ENCODE results near the gene C16orf54. TPM values are rescaled to one million over a fixed set of nuclear protein-coding genes. Genes with fewer than 3 reads are reported as not detected.
A peak's percentile ranks its signal among the peaks of the same experiment; 100 is the strongest.

C16orf54 gene, protein sequence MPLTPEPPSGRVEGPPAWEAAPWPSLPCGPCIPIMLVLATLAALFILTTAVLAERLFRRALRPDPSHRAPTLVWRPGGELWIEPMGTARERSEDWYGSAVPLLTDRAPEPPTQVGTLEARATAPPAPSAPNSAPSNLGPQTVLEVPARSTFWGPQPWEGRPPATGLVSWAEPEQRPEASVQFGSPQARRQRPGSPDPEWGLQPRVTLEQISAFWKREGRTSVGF
- total RNA-seq (2012; rRNA removed) (not detected in 2 replicates), polyA plus RNA-seq (2012; rRNA removed) (not detected in 2 replicates), Bru-seq, nascent RNA (not detected), BruChase-seq, experiment 1, labeled RNA remaining after a 6-hour chase (percentile 13 among the genes with signal in this experiment), BruChase-seq, experiment 2, labeled RNA remaining after a 2-hour chase (not detected)
- polyA plus RNA-seq (2012; cell fraction: cytosol; rRNA removed), result not detected in 2 replicates
- not detected in 2 replicates for polyA plus RNA-seq (2012; cell fraction: nucleus; rRNA removed; ENCODE audit: low replicate concordance)
- long read RNA-seq, partial matches to known transcripts, result 0 of 1 reads
- long read RNA-seq, other reads (novel, unspliced or antisense), result 1 of 1 reads

DNA sequence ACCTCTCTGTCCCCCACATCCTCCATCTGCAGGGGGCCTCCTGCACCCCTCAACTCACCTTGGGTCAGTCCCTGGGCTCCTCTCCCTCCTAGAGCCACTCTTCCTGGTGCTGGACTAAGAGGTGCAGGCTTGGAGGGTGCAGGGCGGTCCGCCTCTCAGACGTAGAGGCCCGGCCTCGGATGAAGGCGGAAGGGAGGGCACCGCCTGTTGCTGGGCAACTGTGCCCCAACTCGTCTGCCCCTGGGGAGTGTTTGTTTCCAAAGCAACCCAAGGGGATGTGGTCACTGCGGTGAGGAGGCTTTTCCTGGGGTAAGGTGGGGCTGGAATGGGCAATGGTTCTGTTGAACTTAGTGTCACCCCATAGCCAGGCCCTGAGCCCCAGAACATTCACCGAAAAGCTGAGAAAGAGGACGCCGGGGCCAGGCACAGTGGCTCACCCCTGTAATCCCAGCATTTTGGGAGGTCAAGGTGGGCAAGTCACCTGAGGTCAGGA is at the start of gene C16orf54:
Gene C16orf54, minus strand, starts transcription at position 138 of the 493 bp plus-strand sequence. CDS start 1,039 bp downstream, outside the sequence.
- no peak within 1 kb of the TSS for H3K9ac ChIP-seq (ENCODE audit: low read depth, low read length)
- CTCF ChIA-PET, result no interaction called here
- intact Hi-C loops (cut with micrococcal nuclease) (no loop called here), in situ Hi-C loops (cut with MboI; ENCODE audit: low sequenced_read_pairs) (no loop called here), dilution Hi-C loops (cut with HindIII; ENCODE audit: low sequenced_read_pairs, unreplicated experiment) (no loop called here)
- H3K4me2 ChIP-seq (ENCODE audit: low read depth, low read length), result no peak within 1 kb of the TSS
- H3K79me1 ChIP-seq (ENCODE audit: low read depth in 1 of 2, low read length in 2 of 2), result no peaks in the 10 kb centered on the region
- POLR2A ChIA-PET (ENCODE audit: unreplicated experiment), result no interaction called here
- no peak within 1 kb of the TSS for H2BK120ac ChIP-seq (ENCODE audit: low read depth, low read length)
- no peaks in the 10 kb centered on the region for H3K4me1 ChIP-seq (ENCODE audit: control insufficient read depth, insufficient read depth, low read length)
- H2BK5ac ChIP-seq (ENCODE audit: low read depth, low read length, poor library complexity, severe bottlenecking), result no peak within 1 kb of the TSS
- H3K4me3 ChIP-seq (ENCODE audit: insufficient read depth, low read depth, low read length), result no peak within 1 kb of the TSS
- H3K27ac ChIP-seq (ENCODE audit: insufficient read depth, low read length), result no peak within 1 kb of the TSS
- no peak within 1 kb of the TSS for H2AK9ac ChIP-seq (replicated peaks; ENCODE audit: low read depth, low read length, poor library complexity)
- H2BK15ac ChIP-seq (ENCODE audit: low read depth, low read length), result no peak within 1 kb of the TSS
- H3K27me3 ChIP-seq (ENCODE audit: control insufficient read depth, insufficient read depth, low read length), result peaks cover 21% of the 10 kb centered on the region
- H2AK5ac ChIP-seq (ENCODE audit: low read depth, low read length), result no peak within 1 kb of the TSS
- H2BK20ac ChIP-seq (ENCODE audit: low read depth, low read length), result no peak within 1 kb of the TSS
- no peak within 1 kb of the TSS for H3K18ac ChIP-seq (ENCODE audit: low read depth, low read length)
- no peaks in the 10 kb centered on the region for H3K36me3 ChIP-seq (ENCODE audit: control insufficient read depth, insufficient read depth, low read length)
- BruUV-seq (replicated peaks), result no TSS peak
- no peak within 1 kb of the TSS for H3K4ac ChIP-seq (ENCODE audit: low read depth, low read length)
- no peak within 1 kb of the TSS for H3K23ac ChIP-seq (ENCODE audit: low read depth, low read length)
- no peaks in the 10 kb centered on the region for H4K20me1 ChIP-seq (ENCODE audit: insufficient read depth, low read length)
- H3K56ac ChIP-seq (ENCODE audit: extremely low read depth, insufficient read depth, low read length), result no peak within 1 kb of the TSS
- H3K9me3 ChIP-seq (ENCODE audit: control insufficient read depth, insufficient read depth, low read length), result no peaks in the 10 kb centered on the region
- DNase-seq, result no peak
- H2AFZ ChIP-seq (replicated peaks; ENCODE audit: low read length, poor library complexity), result no peak within 1 kb of the TSS
- H3K14ac ChIP-seq (replicated peaks; ENCODE audit: low read depth, low read length), result no peak within 1 kb of the TSS
- no peaks in the 10 kb centered on the region for H3K9me1 ChIP-seq (ENCODE audit: insufficient read depth, low read length)
- whole genome bisulfite sequencing, 2 experiments (ENCODE audit: extremely low coverage in 2 of 2, insufficient read length in 1 of 2), result 100% methylated on average over 1 of the region's 12 CpGs; no CpG with 5 or more reads in 1 of the 2 experiments
- ATAC-seq (ENCODE audit: low read depth), result no peak
- H4K8ac ChIP-seq (ENCODE audit: low read depth in 2 of 2, low read length in 2 of 2), result no peak within 1 kb of the TSS
- no peak within 1 kb of the TSS for H4K5ac ChIP-seq (ENCODE audit: low read depth, low read length)
- H4K91ac ChIP-seq (ENCODE audit: insufficient read depth, low read depth, low read length), result no peak within 1 kb of the TSS
- TF ChIP-seq RCOR1 (IDR thresholded peaks at IDR 0.05; ENCODE audit: insufficient replicate concordance, low read length), result no peak
- TF ChIP-seq, protein P1, sequence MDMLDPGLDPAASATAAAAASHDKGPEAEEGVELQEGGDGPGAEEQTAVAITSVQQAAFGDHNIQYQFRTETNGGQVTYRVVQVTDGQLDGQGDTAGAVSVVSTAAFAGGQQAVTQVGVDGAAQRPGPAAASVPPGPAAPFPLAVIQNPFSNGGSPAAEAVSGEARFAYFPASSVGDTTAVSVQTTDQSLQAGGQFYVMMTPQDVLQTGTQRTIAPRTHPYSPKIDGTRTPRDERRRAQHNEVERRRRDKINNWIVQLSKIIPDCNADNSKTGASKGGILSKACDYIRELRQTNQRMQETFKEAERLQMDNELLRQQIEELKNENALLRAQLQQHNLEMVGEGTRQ (IDR thresholded peaks at IDR 0.05; ENCODE audit: low read depth, low read length), result no peak
- TF ChIP-seq MAFK (IDR thresholded peaks at IDR 0.05; ENCODE audit: low read depth, low read length), result no peak
- TF ChIP-seq, protein P2, sequence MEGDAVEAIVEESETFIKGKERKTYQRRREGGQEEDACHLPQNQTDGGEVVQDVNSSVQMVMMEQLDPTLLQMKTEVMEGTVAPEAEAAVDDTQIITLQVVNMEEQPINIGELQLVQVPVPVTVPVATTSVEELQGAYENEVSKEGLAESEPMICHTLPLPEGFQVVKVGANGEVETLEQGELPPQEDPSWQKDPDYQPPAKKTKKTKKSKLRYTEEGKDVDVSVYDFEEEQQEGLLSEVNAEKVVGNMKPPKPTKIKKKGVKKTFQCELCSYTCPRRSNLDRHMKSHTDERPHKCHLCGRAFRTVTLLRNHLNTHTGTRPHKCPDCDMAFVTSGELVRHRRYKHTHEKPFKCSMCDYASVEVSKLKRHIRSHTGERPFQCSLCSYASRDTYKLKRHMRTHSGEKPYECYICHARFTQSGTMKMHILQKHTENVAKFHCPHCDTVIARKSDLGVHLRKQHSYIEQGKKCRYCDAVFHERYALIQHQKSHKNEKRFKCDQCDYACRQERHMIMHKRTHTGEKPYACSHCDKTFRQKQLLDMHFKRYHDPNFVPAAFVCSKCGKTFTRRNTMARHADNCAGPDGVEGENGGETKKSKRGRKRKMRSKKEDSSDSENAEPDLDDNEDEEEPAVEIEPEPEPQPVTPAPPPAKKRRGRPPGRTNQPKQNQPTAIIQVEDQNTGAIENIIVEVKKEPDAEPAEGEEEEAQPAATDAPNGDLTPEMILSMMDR (conservative IDR thresholded peaks at IDR 0.05; ENCODE audit: low read depth, low read length), result no peak
- no peak for TF ChIP-seq MXI1 (IDR thresholded peaks at IDR 0.05; ENCODE audit: borderline replicate concordance, low read depth, low read length)
- TF ChIP-seq CHD1 (IDR thresholded peaks at IDR 0.05; ENCODE audit: low read depth, low read length), result no peak
- TF ChIP-seq RFX5 (IDR thresholded peaks at IDR 0.05; ENCODE audit: low read depth, low read length), result no peak
- TF ChIP-seq NFE2L2 (IDR thresholded peaks at IDR 0.05; ENCODE audit: low read depth, low read length), result no peak
- no peak for TF ChIP-seq SMC3 (IDR thresholded peaks at IDR 0.05; ENCODE audit: low read depth, low read length)
- no peak for TF ChIP-seq BHLHE40 (IDR thresholded peaks at IDR 0.05; ENCODE audit: low read depth, low read length)
- no peak for TF ChIP-seq POLR2A (IDR thresholded peaks at IDR 0.05; ENCODE audit: low read depth, low read length)
- TF ChIP-seq FOS (IDR thresholded peaks at IDR 0.05; ENCODE audit: low read depth, low read length), result no peak
- no peak for TF ChIP-seq RAD21 (IDR thresholded peaks at IDR 0.05; ENCODE audit: low read length)
- TF ChIP-seq, protein P3, sequence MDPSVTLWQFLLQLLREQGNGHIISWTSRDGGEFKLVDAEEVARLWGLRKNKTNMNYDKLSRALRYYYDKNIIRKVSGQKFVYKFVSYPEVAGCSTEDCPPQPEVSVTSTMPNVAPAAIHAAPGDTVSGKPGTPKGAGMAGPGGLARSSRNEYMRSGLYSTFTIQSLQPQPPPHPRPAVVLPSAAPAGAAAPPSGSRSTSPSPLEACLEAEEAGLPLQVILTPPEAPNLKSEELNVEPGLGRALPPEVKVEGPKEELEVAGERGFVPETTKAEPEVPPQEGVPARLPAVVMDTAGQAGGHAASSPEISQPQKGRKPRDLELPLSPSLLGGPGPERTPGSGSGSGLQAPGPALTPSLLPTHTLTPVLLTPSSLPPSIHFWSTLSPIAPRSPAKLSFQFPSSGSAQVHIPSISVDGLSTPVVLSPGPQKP (IDR thresholded peaks at IDR 0.05; ENCODE audit: borderline replicate concordance, low read depth, low read length), result no peak

All from IMR-90 (cell line).